ENCODE data around the gene AUTS2. TPM values are rescaled to one million over a fixed set of nuclear protein-coding genes. Genes with fewer than 3 reads are reported as not detected.
"Not testable (repeated sequence)": the region's sequence is repeated elsewhere in the genome, so short reads cannot be mapped to it uniquely, and the experiment has no call there.

The AUTS2 gene
- total RNA-seq, 3 donors from 2014 or later: 31.5 to 94.3 (median 81.3) TPM

DNA sequence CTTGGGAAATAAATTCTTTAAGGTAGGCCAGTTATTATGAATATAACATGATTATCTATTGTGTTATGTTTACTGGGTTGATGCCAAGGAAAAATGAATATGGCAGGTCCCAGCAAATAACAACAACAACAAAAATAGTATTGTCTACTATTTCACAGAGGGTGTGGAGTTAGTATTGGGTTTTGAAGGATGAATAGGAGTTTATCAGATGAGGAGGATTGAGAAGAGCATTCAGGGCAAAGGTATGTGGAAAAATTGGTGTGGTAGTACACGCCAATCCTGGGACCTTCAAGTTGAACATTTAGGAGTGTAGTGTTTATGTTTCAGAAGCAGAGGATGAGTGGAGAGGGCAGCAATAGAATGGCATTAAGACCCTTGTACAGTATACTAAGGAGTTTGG lies 671.9 kb downstream of the AUTS2 start:
- no peak overlapping the region for H3K4me3 ChIP-seq
- TF ChIP-seq, protein P1, sequence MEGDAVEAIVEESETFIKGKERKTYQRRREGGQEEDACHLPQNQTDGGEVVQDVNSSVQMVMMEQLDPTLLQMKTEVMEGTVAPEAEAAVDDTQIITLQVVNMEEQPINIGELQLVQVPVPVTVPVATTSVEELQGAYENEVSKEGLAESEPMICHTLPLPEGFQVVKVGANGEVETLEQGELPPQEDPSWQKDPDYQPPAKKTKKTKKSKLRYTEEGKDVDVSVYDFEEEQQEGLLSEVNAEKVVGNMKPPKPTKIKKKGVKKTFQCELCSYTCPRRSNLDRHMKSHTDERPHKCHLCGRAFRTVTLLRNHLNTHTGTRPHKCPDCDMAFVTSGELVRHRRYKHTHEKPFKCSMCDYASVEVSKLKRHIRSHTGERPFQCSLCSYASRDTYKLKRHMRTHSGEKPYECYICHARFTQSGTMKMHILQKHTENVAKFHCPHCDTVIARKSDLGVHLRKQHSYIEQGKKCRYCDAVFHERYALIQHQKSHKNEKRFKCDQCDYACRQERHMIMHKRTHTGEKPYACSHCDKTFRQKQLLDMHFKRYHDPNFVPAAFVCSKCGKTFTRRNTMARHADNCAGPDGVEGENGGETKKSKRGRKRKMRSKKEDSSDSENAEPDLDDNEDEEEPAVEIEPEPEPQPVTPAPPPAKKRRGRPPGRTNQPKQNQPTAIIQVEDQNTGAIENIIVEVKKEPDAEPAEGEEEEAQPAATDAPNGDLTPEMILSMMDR (IDR thresholded peaks at IDR 0.05): no peak
- TF ChIP-seq POLR2A (IDR thresholded peaks at IDR 0.05): no peak
- DNase-seq (ENCODE audit: low spot score in 2 of 2): no peak
- H3K36me3 ChIP-seq: no peaks in the 10 kb centered on the region
- H3K27me3 ChIP-seq: no peaks in the 10 kb centered on the region
- intact Hi-C loops (cut with DNase I; ENCODE audit: low total_unique reads): no loop called here
- no peaks in the 10 kb centered on the region for H3K4me1 ChIP-seq
- no peaks in the 10 kb centered on the region for H3K9me3 ChIP-seq
- H3K27ac ChIP-seq: no peak overlapping the region

DNA sequence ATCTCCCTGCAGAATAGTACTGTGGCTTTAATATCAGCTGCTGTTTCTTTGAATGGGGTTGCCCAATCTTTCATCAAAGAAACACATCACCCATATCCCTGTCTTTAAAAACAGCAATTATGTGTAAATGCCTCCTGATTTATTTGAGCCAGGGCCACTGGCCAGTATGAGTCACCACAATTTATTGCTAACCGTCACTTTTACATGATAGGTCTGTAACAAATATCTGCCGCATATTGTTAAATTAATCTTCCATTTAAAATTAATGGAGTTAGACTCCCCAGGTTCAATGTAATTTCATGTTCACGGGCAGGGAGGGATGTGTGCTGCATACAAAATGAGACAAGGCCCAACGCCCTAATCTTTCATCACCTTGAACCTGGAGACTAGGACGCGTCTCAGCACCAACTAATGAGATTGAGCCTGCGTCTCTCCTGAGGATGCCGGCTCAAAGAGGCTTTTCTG lies 673.4 kb downstream of the AUTS2 start:
- no peaks in the 10 kb centered on the region for H3K9me3 ChIP-seq
- intact Hi-C loops (cut with DNase I; ENCODE audit: low total_unique reads): no loop called here

DNA sequence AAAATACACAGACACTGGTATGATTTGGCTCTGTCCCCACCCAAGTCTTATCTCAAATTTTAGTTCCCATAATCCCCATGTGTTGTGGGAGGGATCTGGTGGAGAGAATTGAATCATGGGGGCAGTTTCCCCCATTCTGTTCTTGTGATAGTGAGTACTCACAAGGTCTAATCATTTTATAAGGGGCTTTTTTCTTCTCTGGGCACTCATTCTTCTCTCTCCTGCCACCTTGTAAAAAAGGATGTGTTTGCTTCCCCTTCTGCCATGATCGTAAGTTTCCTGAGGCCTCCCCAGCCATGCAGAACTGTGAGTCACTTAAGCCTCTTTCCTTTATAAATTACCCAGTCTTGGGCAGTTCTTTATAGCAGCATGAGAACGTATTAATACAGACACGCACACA lies 677.3 kb downstream of the AUTS2 start:
- H3K9me3 ChIP-seq; H3K27ac ChIP-seq; DNase-seq (ENCODE audit: low spot score in 2 of 2); H3K27me3 ChIP-seq; H3K4me3 ChIP-seq; H3K4me1 ChIP-seq; H3K36me3 ChIP-seq; intact Hi-C loops (cut with DNase I; ENCODE audit: low total_unique reads): not testable (repeated sequence)

More for the DNA sequence above, 673.4 kb downstream of the AUTS2 start:
- no peak overlapping the region for H3K27ac ChIP-seq
- no peaks in the 10 kb centered on the region for H3K4me1 ChIP-seq
- H3K4me3 ChIP-seq: no peak overlapping the region
- H3K27me3 ChIP-seq: no peaks in the 10 kb centered on the region
- no peak for DNase-seq (ENCODE audit: low spot score in 2 of 2)
- no peaks in the 10 kb centered on the region for H3K36me3 ChIP-seq
- TF ChIP-seq POLR2AphosphoS5 (IDR thresholded peaks at IDR 0.05): no peak
- TF ChIP-seq, protein P1 (IDR thresholded peaks at IDR 0.05): no peak
- no peak for TF ChIP-seq POLR2A (IDR thresholded peaks at IDR 0.05)

DNA sequence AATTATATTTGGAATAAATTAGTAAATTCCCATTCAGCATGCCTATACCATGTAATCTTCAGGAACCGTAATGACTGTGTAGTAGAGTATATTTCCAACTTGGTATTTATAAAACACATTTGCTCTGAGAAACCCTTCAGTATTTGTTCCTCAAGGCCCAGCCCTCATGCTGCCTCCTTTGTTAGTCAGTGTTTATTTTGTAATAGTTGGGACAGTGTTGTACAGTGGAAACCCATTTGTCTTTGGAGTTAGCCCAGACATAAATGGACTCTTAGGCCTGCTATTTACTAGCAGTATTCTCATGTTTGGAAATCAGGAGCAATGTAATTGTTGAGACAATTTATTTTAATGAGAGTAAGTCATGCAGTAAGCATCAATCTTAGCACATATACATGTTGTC lies 686.9 kb downstream of the AUTS2 start:
- intact Hi-C loops (cut with DNase I; ENCODE audit: low total_unique reads): no loop called here
- H3K27me3 ChIP-seq: no peaks in the 10 kb centered on the region
- no peaks in the 10 kb centered on the region for H3K36me3 ChIP-seq
- H3K4me3 ChIP-seq: no peak overlapping the region
- no peaks in the 10 kb centered on the region for H3K4me1 ChIP-seq
- no peak overlapping the region for H3K27ac ChIP-seq
- no peak for DNase-seq (ENCODE audit: low spot score in 2 of 2)
- H3K9me3 ChIP-seq: no peaks in the 10 kb centered on the region
- TF ChIP-seq POLR2AphosphoS5 (IDR thresholded peaks at IDR 0.05): no peak
- TF ChIP-seq, protein P1 (IDR thresholded peaks at IDR 0.05): no peak
- no peak for TF ChIP-seq POLR2A (IDR thresholded peaks at IDR 0.05)

DNA sequence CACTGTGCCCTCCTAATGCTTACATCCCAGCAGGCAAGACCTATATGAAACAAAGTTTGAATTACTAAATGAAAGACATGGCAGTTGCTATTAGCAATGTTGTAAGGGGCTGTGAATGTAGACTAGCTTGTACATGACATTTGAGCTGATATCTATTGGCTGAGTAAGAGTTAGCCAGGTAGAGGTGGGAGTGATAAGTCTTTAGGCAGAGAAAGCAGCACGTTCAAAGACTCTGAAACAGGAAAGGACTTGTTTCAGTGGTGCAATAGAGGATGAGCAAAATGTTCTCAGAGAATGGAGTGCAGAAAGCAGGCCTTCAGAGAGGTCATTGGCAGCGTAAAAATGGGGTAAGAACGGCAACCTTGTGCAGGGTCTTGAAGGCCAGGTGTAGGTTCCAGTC lies 687.6 kb downstream of the AUTS2 start:
- Histone ChIP-seq H3K4me3 (no peak overlapping the region), H3K36me3 (no peaks in the 10 kb centered on the region), H3K4me1 (no peaks in the 10 kb centered on the region), H3K9me3 (no peaks in the 10 kb centered on the region), H3K27ac (no peak overlapping the region), H3K27me3 (no peaks in the 10 kb centered on the region)
- intact Hi-C loops (cut with DNase I; ENCODE audit: low total_unique reads): no loop called here
- no peak for DNase-seq (ENCODE audit: low spot score in 2 of 2)
- TF ChIP-seq POLR2AphosphoS5 (IDR thresholded peaks at IDR 0.05) (no peak), POLR2A (IDR thresholded peaks at IDR 0.05) (no peak)
- TF ChIP-seq, protein P1 (IDR thresholded peaks at IDR 0.05): no peak

All from breast epithelium (tissue), 4 donors.